Common myeloid progenitor, CD34-positive (primary cell): ENCODE measurements around the gene KLC4.

Experiments
- CTCF ChIA-PET: fragments of 350-600 bp; sonication (Branson Sonifier 250); formaldehyde crosslinking; loops from one replicate; lab custom pipeline; 2021; ENCODE audit warnings: antibody characterized with exemption; lab: Charles Lee
- POLR2A ChIA-PET: fragments of 350-600 bp; sonication (Branson Sonifier 250); formaldehyde crosslinking; loops from one replicate; lab custom pipeline; 2021; ENCODE audit warnings: antibody characterized with exemption; lab: Charles Lee
- DNase-seq, 3 donors: peaks; one replicate each; pipeline versions ENCODE4 v3.0.0 to v3.0.0-alpha.2; 2013
- H3K27ac ChIP-seq, 2 experiments: 1 replicate in 1 of 2; 2 replicates in 1 of 2; pipeline ENCODE4 v1.7.0; 2013; ENCODE audit warnings: inconsistent platforms in 2 of 2, low read length in 2 of 2, mild to moderate bottlenecking in 2 of 2, low read depth in 1 of 2, moderate library complexity in 1 of 2; ENCODE audit not compliant: severe bottlenecking in 2 of 2, insufficient read depth in 1 of 2, poor library complexity in 1 of 2
- H3K27me3 ChIP-seq, 5 experiments: replicated peaks in 2 of 5; 1 replicate in 3 of 5; 2 replicates in 2 of 5; pipeline versions ENCODE4 v1.6.1 to v1.7.0; 2013; ENCODE audit warnings: low read length in 4 of 5, mild to moderate bottlenecking in 2 of 5, moderate library complexity in 2 of 5, inconsistent platforms in 1 of 5; ENCODE audit not compliant: insufficient read depth in 5 of 5, control insufficient read depth in 4 of 5
- H3K36me3 ChIP-seq, 4 experiments: 1 replicate in 2 of 4; 2 replicates in 2 of 4; pipeline versions ENCODE4 v1.6.1 to v1.7.0; 2013; ENCODE audit warnings: low read length in 3 of 4, control low read depth in 1 of 4, mild to moderate bottlenecking in 1 of 4; ENCODE audit not compliant: control insufficient read depth in 4 of 4, insufficient read depth in 4 of 4
- H3K4me1 ChIP-seq, 4 experiments: 1 replicate in 3 of 4; 2 replicates in 1 of 4; pipeline versions ENCODE4 v1.6.1 to v1.7.1; 2013; ENCODE audit warnings: low read length in 3 of 4, mild to moderate bottlenecking in 3 of 4, control low read depth in 1 of 4, inconsistent platforms in 1 of 4, moderate library complexity in 1 of 4; ENCODE audit not compliant: control insufficient read depth in 4 of 4, insufficient read depth in 4 of 4; ENCODE audit errors: control extremely low read depth in 1 of 4
- H3K4me3 ChIP-seq, 7 experiments: 1 replicate in 4 of 7; 2 replicates in 3 of 7; pipeline versions ENCODE4 v1.5.1 to v1.7.0; 2013; ENCODE audit warnings: mild to moderate bottlenecking in 7 of 7, low read length in 6 of 7, moderate library complexity in 6 of 7, inconsistent platforms in 2 of 7, low read depth in 2 of 7, control low read depth in 1 of 7; ENCODE audit not compliant: insufficient read depth in 4 of 7, control insufficient read depth in 1 of 7; ENCODE audit errors: extremely low read depth in 1 of 7
- H3K9me3 ChIP-seq, 5 experiments: 1 replicate in 4 of 5; 2 replicates in 1 of 5; pipeline versions ENCODE4 v1.6.1 to v1.7.1; 2013; ENCODE audit warnings: low read length in 4 of 5, mild to moderate bottlenecking in 2 of 5, inconsistent platforms in 1 of 5, low read depth in 1 of 5, moderate library complexity in 1 of 5; ENCODE audit not compliant: control insufficient read depth in 4 of 5, insufficient read depth in 2 of 5; ENCODE audit errors: control extremely low read depth in 1 of 5
- WGBS: methylation state at CpG from one replicate; pipeline ENCODE4 v1.1.5; 2013; ENCODE audit not compliant: insufficient coverage; 5-methylcytosine and 5-hydroxymethylcytosine counted together

The KLC4 gene

DNA sequence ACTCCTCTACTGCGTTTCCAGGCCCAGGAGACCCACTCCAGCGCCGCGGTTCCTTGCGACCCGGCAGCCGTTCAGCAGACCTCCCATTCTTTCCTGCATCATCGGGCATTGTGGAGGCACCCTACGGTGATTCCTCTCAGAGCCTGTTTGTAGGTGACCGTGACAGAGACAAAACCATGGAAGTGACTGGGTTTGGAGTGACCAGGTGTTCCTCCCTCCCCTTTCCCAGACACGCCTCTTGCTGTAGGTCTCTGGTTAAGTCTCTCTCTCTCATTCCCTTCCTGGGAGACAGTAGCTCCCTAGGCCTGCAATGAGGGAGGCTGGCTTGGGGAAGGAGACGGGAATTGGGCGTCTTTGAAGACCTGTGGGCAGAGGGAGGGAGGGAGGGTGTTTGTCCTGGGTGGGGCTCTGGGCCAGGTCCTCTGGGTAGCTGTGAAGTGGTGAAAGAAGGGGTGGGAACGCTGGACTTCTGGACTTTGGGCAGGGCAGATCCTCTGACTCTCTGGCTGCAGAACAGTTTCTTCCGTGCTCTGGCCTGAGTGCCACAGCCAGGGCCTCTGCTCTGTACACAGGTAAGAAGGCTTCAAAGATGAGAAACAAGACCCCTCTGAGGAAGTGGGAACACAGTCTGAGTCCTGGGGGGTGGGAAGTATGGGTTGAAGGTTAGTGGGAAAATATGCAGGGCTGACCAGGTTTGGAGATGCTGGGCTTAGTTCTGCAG, 763 bp downstream of the KLC4 start:
- ChIA-PET POLR2A (interaction anchor here (1.0 kb wide), 1 partner anchor 81 kb away, joined by 3 read pairs; the partner anchor contains the start of gene PEX6), CTCF (interaction anchor here (0.5 to 2.2 kb wide), 6 partner anchors 9 to 322 kb away, joined by 3 to 8 read pairs (median 4); partner anchors contain the start of gene PTK7)
- Histone ChIP-seq H3K9me3 (no peaks in the 10 kb centered on the region), H3K27ac (peak overlapping the region; percentile 97 to 99), H3K4me3 (peak overlapping the region; percentile 74 to 100 (median 98)), H3K4me1 (peaks cover 9 to 23% (median 18%) of the 10 kb centered on the region in 4 experiments), H3K27me3 (no peaks in the 10 kb centered on the region), H3K36me3 (peaks cover 4 to 23% (median 13%) of the 10 kb centered on the region in 4 experiments)
- no peak for DNase-seq
- WGBS, result 8% methylated on average over 11 of the region's 15 CpGs

DNA sequence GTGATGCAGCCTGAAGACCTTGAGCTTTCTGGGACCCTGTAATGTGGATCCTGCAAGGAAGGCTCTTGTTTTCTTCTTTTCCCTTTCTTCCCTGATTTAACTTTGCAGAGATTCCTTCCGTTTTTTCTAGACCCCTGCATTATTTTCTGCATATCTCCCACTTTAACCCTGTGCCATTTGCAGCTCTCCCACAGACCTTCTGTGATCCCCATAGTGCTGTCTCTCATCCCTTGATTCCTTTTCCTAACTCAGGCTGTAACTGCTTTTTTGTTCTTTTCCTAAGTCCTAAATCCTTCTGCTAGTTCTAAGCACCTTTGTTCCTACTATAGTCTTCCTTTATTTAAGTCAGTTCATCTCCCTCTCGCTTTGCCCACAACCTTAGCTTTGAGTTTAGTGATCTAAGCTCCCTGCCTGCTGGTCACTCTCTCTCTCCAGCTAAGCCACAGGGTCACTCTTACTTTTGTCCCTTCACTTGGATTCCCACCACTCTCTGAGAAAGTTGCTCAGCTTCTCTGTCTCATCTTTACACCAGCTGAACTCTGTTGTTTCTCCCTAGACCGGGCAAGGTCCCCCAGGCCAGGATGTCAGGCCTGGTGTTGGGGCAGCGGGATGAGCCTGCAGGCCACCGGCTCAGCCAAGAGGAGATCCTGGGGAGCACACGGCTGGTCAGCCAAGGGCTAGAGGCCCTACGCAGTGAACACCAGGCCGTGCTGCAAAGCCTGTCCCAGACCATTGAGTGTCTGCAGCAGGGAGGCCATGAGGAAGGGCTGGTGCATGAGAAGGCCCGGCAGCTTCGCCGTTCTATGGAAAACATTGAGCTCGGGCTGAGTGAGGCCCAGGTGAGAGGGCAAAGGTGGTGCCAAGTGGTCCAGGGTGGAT, 1.6 kb downstream of the KLC4 start:
- H3K4me1 ChIP-seq, result peaks cover 9 to 23% (median 18%) of the 10 kb centered on the region in 4 experiments
- H3K27ac ChIP-seq, result no peak overlapping the region
- CTCF ChIA-PET, result interaction anchor here (0.5 to 1.6 kb wide), 6 partner anchors 12 to 321 kb away, joined by 3 to 5 read pairs (median 3); partner anchors contain the start of gene PTK7
- POLR2A ChIA-PET, result no interaction called here
- no peaks in the 10 kb centered on the region for H3K27me3 ChIP-seq
- H3K36me3 ChIP-seq, result peaks cover 4 to 21% (median 10%) of the 10 kb centered on the region in 4 experiments
- H3K4me3 ChIP-seq, result peak overlapping the region in 3 of 7 experiments; percentile 99 to 100 (median 99)
- H3K9me3 ChIP-seq, result no peaks in the 10 kb centered on the region
- DNase-seq, result no peak
- WGBS, result 98% methylated on average over 12 of the region's 12 CpGs

DNA sequence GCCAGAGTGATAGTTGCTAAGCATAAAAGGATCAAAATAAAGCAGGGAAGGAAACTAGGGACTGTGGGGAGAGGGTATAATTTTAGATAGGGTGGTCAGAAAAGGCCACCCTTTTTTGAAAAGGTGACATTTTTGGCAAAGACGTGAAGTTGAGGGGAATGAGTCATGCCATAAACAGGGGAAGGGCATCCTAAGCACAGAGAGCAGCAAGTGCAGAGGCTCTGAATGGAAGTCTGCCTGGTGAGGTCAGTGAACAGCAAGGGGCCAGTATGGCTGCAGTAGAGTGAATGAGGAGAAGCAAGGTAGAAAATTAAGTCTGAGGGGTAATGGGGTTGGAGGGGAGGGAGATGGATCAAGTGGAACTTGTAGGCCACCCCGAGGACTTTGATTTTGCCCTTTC, 2.4 kb downstream of the KLC4 start:
- ChIA-PET POLR2A (no interaction called here), CTCF (interaction anchor here (1.2 to 1.6 kb wide), 4 partner anchors 11 to 82 kb away, joined by 3 to 5 read pairs (median 4); partner anchors contain the start of gene PTK7)
- H3K4me1 ChIP-seq, result peaks cover 9 to 23% (median 18%) of the 10 kb centered on the region in 4 experiments
- no peak overlapping the region for H3K4me3 ChIP-seq
- H3K27me3 ChIP-seq, result no peaks in the 10 kb centered on the region
- H3K36me3 ChIP-seq, result peaks cover 6 to 25% (median 11%) of the 10 kb centered on the region in 4 experiments
- DNase-seq, result no peak
- H3K9me3 ChIP-seq, result no peaks in the 10 kb centered on the region
- no peak overlapping the region for H3K27ac ChIP-seq
- 94% methylated on average over 2 of the region's 2 CpGs for WGBS

DNA sequence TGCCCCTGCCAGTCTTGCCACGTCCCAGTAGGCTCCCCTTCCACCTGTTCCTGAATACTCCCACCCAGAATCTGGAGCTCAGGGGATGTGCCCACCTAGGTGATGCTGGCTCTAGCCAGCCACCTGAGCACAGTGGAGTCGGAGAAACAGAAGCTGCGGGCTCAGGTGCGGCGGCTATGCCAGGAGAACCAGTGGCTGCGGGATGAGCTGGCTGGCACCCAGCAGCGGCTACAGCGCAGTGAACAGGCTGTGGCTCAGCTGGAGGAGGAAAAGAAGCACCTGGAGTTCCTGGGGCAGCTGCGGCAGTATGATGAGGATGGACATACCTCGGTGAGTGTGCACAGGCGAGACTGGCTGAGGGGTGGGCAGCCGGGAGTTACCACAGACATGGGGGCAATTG, 3.4 kb downstream of the KLC4 start:
- Histone ChIP-seq H3K27me3 (no peaks in the 10 kb centered on the region), H3K27ac (no peak overlapping the region), H3K4me1 (peaks cover 9 to 22% (median 18%) of the 10 kb centered on the region in 4 experiments), H3K4me3 (no peak overlapping the region), H3K9me3 (no peaks in the 10 kb centered on the region), H3K36me3 (peaks cover 5 to 22% (median 8%) of the 10 kb centered on the region in 4 experiments)
- WGBS, result 100% methylated on average over 8 of the region's 12 CpGs
- no peak for DNase-seq
- CTCF ChIA-PET, result interaction anchor here (1.6 to 2.8 kb wide), 2 partner anchors 8 to 66 kb away, joined by 7 to 11 read pairs; partner anchors contain the start of gene CUL7
- POLR2A ChIA-PET, result no interaction called here

DNA sequence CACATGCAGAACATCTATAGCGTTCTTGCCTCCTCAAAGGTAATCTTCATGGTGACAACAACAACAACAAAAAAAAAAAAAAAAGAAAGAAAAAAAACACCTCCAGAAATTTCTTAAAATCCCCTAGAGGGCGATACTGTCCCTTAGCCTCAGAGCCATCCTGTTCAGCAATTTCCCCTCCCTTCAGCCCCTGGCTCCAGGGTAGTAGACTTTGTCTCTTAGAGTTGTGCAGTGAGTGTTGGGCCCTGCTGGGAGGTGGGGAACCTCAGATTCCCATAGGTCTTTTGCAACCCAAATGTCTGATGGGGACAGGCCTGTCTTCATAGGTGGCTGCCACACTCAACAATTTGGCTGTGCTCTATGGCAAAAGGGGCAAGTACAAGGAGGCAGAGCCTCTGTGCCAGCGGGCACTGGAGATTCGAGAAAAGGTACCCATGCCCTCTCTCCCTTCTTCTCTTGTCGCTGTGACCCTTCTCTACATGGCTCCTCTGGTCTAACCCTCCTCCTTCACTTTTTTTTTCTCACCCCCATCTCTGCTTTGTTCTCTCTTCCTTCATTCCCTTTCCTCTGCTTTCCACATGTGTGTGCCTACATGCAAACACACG, 10.7 kb downstream of the KLC4 start:
- POLR2A ChIA-PET, result no interaction called here
- H3K4me3 ChIP-seq, result no peak overlapping the region

DNA sequence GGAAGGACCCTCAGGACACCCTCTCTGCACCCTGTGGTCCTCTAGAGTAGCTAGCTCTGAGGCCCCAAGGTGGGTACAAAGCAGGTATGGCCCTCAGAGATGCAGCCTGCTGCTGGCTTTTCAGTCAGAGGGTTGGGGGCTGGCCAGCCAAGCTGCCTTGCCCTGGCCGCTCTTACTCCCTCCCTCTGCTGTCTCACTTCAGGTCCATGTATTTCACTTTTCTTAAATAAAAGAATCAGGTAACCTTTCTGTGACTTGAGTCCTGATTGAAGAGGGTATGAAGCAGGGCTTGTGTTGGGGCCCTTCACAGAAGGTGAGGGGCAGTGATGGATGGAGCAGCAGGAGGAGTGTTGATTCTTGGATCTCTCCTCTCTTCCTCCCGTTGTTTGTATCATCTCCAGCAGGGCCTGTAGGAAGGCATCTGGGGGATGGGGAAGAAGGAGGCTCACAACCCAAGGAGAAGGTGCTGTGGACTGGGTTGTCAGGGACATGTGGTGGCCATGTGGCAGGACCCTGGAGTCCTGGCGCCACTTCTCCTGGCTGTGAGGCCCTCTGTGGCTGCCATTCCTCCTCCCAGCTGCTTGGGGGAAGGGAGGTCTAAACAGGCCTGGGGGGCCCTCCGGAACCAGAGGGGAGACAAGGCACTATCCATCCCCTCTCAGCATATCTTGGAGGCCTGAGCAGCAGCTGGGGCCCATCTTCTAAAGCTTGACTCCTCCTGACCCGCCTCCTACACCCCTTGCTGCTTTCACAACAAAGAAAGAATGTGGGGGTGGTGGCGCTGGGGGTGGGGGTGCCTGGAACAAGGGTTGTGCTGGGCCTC, 15.6 kb downstream of the KLC4 start:
- DNase-seq, result no peak
- Histone ChIP-seq H3K4me3 (peak overlapping the region in 2 of 7 experiments; percentile 61 to 88), H3K27ac (no peak overlapping the region), H3K36me3 (peaks cover 3 to 13% (median 11%) of the 10 kb centered on the region in 4 experiments), H3K27me3 (no peaks in the 10 kb centered on the region), H3K9me3 (no peaks in the 10 kb centered on the region), H3K4me1 (peaks cover 0 to 25% (median 20%) of the 10 kb centered on the region in 4 experiments)
- 100% methylated on average over 1 of the region's 6 CpGs for WGBS
- POLR2A ChIA-PET, result no interaction called here
- CTCF ChIA-PET, result interaction anchor here (1.0 to 2.8 kb wide), 6 partner anchors 10 to 68 kb away, joined by 3 to 15 read pairs (median 4); no protein-coding TSS in a partner anchor

More for the DNA sequence above, 10.7 kb downstream of the KLC4 start:
- Histone ChIP-seq H3K36me3 (peaks cover 5 to 27% (median 18%) of the 10 kb centered on the region in 4 experiments), H3K27me3 (no peaks in the 10 kb centered on the region), H3K27ac (no peak overlapping the region), H3K4me1 (peaks cover 0 to under 1% (median 0%) of the 10 kb centered on the region in 4 experiments), H3K9me3 (no peaks in the 10 kb centered on the region)
- WGBS, result 89% methylated on average over 5 of the region's 6 CpGs
- CTCF ChIA-PET, result interaction anchor here (0.7 to 3.8 kb wide), 6 partner anchors 12 to 77 kb away, joined by 4 to 28 read pairs (median 4); no protein-coding TSS in a partner anchor
- peak; percentile 71 to 88 (median 83) for DNase-seq
